Stimulated activated CD4-positive, alpha-beta T cell treated with anti-CD3 and anti-CD28 coated beads, Interleukin-1b, Interleukin-23, amount 100 ng/mL, for 48 hours (primary cell): ENCODE results near the gene OR6T1.

Experiments used
- DNase-seq: peaks from one replicate; pipeline ENCODE4 v3.0.0-alpha.2; 2020

The OR6T1 gene, protein sequence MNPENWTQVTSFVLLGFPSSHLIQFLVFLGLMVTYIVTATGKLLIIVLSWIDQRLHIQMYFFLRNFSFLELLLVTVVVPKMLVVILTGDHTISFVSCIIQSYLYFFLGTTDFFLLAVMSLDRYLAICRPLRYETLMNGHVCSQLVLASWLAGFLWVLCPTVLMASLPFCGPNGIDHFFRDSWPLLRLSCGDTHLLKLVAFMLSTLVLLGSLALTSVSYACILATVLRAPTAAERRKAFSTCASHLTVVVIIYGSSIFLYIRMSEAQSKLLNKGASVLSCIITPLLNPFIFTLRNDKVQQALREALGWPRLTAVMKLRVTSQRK

DNA sequence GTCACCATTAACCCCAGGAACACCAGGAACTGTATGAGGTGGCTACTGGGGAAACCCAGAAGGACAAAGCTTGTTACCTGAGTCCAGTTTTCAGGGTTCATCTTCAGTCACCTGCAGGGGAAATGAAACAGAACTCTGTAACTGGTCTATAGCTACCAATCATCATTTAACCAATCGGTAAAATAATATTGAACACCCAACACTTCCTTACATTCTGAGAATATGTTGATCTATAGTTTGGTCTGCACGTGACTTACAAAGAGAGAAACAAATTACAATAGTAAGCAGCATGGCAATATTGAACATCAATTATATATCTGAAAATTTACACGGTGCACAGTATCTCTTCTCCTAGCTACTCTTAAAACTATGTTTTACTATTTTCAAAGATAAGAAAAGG lies at the start of gene OR6T1:
Gene OR6T1, minus strand, starts transcription at position 101 of the 400 bp plus-strand sequence. Its CDS starts 0 bp downstream, at position 101.
- DNase-seq: no peak

DNA sequence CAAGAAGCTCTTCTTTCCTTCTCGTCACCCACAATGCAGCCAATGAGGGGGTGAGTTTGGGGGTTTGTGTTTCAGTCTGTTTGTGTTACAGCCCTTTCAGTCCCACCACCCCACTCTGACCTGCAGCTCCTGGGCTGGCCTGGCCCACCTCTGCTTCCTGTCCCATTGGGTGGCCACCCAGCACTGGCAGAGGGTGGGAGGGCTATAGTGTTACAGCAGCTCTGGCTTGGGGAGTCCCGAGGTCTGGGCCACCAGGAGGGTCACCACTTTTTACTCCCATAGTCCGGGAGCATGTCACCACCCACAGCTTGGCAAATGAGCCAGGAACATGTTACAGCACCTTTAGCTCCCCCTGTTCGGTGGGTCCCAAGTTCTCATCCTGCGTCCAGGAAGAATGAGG lies 35.7 kb upstream of the OR6T1 start:
- no peak for DNase-seq

DNA sequence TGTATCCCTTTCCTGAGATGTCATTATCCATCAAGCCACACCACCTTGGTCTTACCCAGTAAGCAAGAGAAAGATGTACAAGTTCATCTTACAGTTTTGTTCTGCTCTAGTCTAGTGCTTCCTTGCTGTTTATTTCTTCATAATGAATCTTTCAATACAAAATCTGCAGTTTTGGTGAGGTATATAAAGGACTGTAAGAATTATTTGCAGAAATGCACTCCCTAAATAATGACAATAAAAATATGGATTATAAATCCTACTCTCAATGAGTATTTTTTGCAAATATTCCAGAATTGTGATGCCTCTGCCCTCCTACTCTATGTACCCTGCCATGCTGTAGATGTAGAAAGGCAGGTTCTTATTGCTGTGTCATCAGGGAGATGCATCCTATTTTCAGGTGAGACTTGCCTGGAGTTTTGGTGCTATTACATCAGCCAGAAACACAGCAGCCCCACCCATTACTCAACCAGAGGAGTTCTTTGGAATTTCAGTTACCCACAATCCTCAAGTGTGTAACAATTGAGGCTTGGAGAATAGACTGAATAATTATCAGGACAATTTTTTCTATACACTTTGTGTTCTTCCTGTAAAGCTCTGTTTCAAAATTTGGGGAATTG lies 34.2 kb upstream of the OR6T1 start, which contains the start of gene OR10S1:
Gene OR10S1, minus strand, starts transcription at position 51 of the 617 bp plus-strand sequence. CDS start 117 bp downstream, outside the sequence.
- no peak for DNase-seq

DNA sequence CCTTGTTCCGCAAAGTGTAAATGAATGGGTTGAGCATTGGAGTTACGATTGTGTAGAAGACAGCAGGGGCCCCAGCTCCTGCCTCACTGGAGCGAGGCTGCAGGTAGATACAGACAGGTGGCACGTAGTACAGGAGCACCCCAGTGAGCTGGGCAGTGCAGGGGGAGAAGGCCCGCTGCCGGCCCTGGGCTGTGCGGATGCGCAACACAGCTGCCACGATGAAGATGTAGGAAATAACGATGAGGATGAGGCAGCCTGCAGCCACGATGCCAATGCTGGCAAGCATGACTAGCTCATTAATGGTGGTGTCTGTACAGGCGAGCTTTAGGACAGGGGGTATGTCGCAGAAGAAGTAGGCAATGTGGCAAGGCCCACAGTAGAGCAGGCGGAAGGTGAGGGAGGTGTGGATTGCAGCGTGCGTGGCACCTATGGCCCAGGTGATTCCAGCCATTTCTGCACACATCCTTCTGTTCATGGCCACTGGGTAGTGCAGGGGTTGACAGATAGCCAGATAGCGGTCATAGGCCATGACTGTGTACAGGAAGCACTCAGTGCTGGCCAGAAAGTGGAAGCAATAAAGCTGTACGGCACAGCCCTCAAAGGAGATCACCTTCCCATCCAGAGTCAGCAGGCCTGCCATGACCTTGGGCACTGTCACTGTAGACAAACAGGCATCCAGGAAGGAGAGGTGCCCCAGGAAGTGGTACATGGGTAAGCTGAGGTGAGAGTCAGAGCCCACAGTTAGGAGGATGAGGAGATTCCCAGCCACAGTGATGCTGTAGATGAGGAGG lies 33.3 kb upstream of the OR6T1 start:
- no peak for DNase-seq

DNA sequence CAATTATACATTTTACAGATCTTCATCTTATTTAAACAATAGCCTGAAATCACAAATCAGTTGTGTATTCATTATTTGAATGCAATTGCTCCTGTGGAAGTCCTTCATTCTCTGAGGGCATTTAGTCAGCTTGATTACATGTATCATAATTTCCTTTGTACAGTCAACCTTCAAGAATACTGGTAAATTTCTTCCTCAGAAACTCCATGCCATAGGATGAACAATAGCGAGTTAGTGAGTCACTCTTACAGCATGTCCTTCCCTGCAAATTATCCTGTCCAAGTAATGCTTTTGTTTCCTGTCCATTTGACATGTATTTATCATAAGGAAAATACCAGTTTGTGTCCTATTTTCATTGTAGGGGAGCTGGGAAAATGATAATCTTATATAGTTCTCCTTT lies 30.2 kb upstream of the OR6T1 start:
- DNase-seq: no peak

DNA sequence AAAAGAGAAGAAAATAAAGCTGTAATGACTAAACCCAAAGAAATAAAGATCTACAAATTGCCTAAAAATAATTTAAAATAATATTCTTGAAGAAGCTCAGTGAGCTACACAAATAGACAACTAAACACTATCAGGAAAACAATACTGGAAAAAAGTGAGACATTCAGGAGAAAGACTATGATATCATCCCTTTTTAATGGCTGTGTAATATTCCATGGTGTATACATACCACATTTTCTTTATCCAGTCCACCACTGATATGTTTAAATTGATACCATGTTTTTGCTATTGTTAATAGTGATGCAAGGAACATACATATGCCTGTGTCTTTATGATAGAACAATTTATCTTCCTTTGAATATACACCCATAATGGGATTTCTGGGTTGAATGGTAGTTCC lies 13.1 kb upstream of the OR6T1 start:
- DNase-seq: no peak

DNA sequence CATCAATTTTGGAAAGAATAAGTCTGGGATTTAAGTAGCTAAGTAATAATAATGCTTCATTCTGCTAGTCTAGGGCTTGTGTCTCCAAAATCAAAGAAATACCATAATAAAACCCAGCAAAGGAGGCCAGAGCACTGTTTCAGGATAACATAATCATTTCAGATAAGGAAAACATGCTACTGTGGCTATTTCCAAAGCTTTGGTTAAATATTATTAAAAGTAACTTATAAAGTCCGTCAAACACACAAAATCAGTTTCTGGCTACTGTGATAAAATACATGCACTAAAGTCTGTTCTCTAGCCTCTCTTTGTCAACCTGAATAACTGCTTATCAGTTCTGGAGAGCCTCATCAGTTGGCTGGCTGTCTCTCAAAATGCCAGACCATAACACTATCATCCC lies 1.5 kb upstream of the OR6T1 start:
- DNase-seq: no peak

DNA sequence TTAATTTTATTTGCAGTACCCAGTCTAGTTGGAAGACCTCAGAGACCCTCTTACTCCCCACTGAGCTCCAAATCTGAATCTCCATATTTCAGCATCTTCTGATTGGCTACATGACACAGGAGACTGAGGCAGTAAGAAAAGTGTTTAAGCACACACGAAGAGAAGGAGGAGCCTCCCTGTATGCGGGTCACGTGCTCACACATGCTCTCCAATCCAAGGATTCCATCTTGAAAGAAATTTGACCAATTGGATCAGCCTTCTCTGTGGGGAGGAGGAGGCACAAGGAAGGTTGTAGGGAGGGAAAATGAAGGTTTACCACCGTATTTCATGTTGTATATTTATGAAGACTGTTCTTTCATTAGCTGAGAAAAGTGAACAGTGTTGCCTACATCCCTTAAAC lies 1.2 kb downstream of the OR6T1 start:
- DNase-seq: no peak

DNA sequence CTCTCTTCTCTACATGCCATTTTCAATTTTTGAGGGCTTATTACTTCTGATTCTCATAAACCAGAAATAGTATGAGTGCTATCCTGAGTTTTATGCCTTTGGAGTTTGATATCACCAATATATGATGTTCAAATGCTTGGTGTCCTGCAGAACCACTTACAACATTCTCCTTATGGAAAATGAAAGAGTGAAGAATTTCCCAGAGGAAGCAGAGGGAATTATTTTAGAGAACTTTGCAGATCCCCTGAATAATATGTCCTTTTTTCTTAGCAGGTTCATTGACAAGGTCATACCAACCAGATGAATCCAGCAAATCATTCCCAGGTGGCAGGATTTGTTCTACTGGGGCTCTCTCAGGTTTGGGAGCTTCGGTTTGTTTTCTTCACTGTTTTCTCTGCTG lies 4.3 kb downstream of the OR6T1 start, which contains the start of gene OR4D5:
Gene OR4D5, plus strand, starts transcription at position 301 of the 400 bp plus-strand sequence. Its CDS starts 0 bp downstream, at position 301.
- DNase-seq: no peak

DNA sequence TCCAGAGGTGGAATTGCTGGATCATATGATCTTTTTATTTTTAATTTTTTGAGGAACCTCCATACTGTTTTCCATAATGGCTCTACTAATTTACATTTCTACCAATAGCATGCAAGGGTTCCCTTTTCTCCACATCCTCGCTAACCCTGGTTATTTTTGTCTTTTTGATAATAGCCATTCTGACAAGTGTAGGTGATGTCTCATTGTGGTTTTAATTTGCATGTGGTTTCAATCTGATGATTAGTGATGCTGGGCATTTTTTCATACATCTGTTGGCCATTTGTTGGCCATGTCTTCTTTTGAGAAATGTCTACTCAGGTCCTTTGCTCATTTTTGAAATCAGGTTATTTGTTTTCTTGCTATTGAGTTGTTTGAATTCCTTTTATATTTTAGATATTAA lies 19.6 kb downstream of the OR6T1 start:
- no peak for DNase-seq

DNA sequence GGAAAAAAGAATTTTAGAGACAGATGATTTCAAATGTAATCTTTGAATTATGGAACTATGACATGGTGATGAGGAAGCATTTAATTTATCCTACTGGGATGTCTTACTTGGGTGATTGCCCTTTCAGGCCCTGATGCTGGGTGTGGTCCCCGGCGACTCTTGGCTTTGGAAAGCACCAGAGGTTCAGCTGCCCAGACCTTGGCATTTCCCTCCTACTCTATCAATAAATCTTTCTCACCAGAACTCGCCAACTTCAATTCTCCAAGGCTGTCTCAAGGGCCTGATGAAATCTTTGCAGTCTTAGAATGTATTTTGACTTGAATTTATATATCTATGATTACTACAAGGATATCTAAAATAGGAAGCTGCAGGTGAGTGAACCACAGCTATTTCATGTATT lies 22.7 kb downstream of the OR6T1 start:
- DNase-seq: no peak

DNA sequence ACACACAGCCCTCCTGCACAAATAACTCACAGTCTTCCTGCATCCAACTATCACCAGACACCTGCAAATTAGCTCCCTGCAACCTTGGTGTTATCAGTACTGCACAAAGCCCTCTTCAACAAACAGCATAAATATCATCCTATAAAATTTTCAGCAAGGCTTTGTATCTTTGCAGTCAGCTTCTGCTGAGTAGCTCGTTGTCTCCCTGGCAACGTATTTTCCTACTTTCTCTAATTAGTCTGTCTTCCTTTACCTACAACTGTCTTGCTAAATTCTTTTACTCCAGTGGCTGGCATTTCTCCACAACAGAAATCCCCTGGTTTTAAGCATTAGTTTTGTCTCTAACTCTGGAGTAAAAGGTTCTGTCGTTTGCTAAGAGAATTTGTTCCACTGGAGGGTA lies 37.8 kb downstream of the OR6T1 start:
- DNase-seq: no peak

DNA sequence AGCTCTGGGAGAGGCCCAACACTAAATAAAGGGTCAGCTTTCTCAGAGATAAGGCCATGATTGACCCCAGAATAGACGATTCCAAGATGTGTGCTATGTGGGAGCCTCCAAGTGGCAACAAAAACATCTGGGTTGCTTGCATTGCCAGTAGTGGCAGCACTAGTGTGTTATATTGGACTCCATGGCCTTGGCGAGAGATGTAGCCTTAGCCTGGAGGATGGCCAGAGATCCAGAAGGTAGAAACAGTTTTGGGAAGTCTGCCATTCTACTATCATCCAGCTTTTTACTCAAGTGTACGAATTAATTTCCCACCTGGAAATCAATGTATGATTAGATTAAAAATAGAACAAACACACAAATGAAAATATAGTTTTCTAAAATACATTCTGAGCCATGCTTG lies 38.7 kb downstream of the OR6T1 start:
- DNase-seq: no peak

DNA sequence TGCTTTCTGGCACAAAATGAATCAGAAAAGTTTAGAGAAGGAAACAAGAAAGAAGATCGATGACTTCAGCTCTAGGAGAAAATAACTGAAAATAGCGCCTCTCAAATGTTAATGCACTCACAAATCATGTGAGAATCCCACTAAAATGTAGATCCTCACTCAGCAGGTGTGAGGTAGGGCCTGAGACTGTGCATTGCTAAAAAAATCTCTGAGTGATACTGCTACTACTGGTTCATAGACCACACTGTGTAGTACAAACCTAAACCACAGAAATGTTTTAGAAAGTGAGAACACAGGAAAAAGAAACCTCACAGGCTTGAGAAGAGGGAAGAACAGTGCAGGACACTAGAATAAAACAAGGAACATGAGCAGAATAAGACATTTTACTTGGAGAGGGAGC lies 39.7 kb downstream of the OR6T1 start:
- DNase-seq: no peak

DNA sequence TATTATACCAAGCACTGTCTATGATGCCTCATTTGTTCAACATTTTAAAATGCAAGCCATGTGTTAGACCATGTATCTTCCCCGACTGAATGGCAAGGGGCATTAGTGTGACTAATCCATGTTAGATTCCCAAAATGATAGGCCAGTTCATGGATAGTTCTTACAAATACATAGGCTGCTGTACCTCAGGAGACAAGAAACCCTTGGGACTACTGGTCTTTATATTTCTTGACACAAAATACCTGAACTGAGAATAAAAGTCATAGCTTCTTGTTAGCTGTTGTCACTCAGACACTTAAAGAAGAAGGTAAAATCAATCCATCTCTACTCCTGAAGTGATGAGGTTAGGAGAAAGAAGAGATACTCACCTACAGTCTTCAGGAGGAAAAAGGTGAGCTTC lies 41.8 kb downstream of the OR6T1 start, which contains the start of gene OR8D4:
Gene OR8D4, plus strand, starts transcription at position 301 of the 400 bp plus-strand sequence. CDS start 4,265 bp downstream, outside the sequence.
- DNase-seq: no peak

DNA sequence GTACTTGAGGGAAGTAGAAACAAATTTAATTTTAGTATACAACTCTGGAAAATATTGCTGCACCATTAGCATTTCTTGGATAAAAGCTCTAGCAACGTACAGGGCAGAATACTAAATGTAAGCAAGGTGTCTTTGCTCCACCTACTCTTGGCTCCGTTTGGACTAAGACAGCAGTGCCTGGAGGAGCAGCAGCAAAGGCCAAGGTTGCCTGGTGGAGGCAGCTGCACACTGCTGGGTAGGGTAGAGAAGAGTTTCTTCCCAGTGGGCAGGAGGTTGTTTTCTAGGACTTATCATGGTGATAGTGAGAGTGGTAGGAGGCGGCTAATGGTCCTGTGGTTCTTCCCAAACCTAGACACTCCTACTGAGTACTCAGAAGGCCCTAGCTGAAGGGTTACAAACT lies 43.8 kb downstream of the OR6T1 start:
- DNase-seq: no peak
